Left lung (tissue), 10 donors: ENCODE data around the gene MUC13. TPM values are rescaled to one million over a fixed set of nuclear protein-coding genes. Genes with fewer than 3 reads are reported as not detected.
"Not testable (repeated sequence)": the region's sequence is repeated elsewhere in the genome, so short reads cannot be mapped to it uniquely, and the experiment has no call there.

Source experiments
- ATAC-seq: fragments of 200-7000 bp; cut with Tn5 transposase; one replicate; pipeline ENCODE4 v1.9.1; 2020; ENCODE audit warnings: moderate library complexity
- DNase-seq, 4 donors: peaks; one replicate each; pipeline ENCODE4 v3.0.0-alpha.2; 2013 to 2020
- H3K27ac ChIP-seq, 2 donors: fragments of 200-600 bp; sonication (generic) in 1 of 2; one replicate each; pipeline versions ENCODE4 v1.5.0 to v1.8.0; 2020 to 2021
- H3K27me3 ChIP-seq, 2 donors: fragments of 200-600 bp; sonication (generic) in 1 of 2; one replicate each; pipeline versions ENCODE4 v1.5.0 to v1.8.0; 2020 to 2021
- H3K36me3 ChIP-seq, 2 donors: fragments of 200-600 bp; sonication (generic) in 1 of 2; one replicate each; pipeline versions ENCODE4 v1.5.0 to v1.8.0; 2020 to 2021
- H3K4me1 ChIP-seq, 2 donors: fragments of 200-600 bp; one replicate each; pipeline ENCODE4 v1.8.0; 2021
- H3K4me3 ChIP-seq, 2 donors: fragments of 200-600 bp; sonication (generic) in 1 of 2; one replicate each; pipeline versions ENCODE4 v1.5.0 to v1.8.0; 2020 to 2021; ENCODE audit warnings: mild to moderate bottlenecking in 1 of 2
- H3K9me3 ChIP-seq, 2 donors: fragments of 200-600 bp; sonication (generic) in 1 of 2; one replicate each; pipeline versions ENCODE4 v1.5.0 to v1.8.0; 2020 to 2021
- CTCF ChIP-seq, 2 donors: fragments of 200-600 bp; sonication (generic) in 1 of 2; IDR thresholded peaks; one replicate each; pipeline versions ENCODE4 v1.5.0 to v1.8.0; 2021; ENCODE audit warnings: antibody characterized with exemption in 2 of 2
- intact Hi-C, 2 donors: fragments of 100-400 bp; cut with DNase I; formaldehyde crosslinking; loops; one replicate each; pipeline versions ENCODE4 v1.11.2 to v1.14.2; 2022
- polyA plus RNA-seq, 6 donors: library from polyadenylated mRNA; unstranded; fragments of 120-200 nt; gene quantifications; one replicate each; pipeline ENCODE4 v1.2.1, GENCODE V29; 2013; ENCODE audit not compliant: insufficient read length in 6 of 6
- total RNA-seq, 2 donors: library from RNA; stranded (reverse); fragmentation: NEBNext Ultra II Directional; extraction: Animal tissue kit (Norgen Biotek cat#: 25700); gene quantifications; one replicate each; pipeline ENCODE4 v1.2.1, GENCODE V29; 2021
- donor health status: DM: no; HTN: yes; CAD: no.
- donor health status: DM: no; HTN: no; CAD: no.

Gene MUC13
- total and polyA plus RNA-seq, 8 donors: 0.50 TPM; not detected in 7

- Histone ChIP-seq H3K36me3 (peaks cover 0 to under 1% of the 10 kb centered on the region in 2 donors), H3K4me3 (no peak overlapping the region), H3K9me3 (no peaks in the 10 kb centered on the region), H3K4me1 (no peaks in the 10 kb centered on the region), H3K27ac (no peak overlapping the region), H3K27me3 (no peaks in the 10 kb centered on the region)
- no peak for ATAC-seq
- DNase-seq: no peak
- TF ChIP-seq CTCF (IDR thresholded peaks at IDR 0.05): no peak
- intact Hi-C loops: no loop called here
Observed at GRCh38 chr3:124964387-124964786, 29.8 kb upstream of the MUC13 start.

- no peak for TF ChIP-seq CTCF (IDR thresholded peaks at IDR 0.05)
- no peaks in the 10 kb centered on the region for H3K27me3 ChIP-seq
- DNase-seq (no peak), ATAC-seq (no peak)
- H3K9me3 ChIP-seq: no peaks in the 10 kb centered on the region
- H3K27ac ChIP-seq: no peak overlapping the region
- H3K36me3 ChIP-seq: no peaks in the 10 kb centered on the region
- no peaks in the 10 kb centered on the region for H3K4me1 ChIP-seq
- no peak overlapping the region for H3K4me3 ChIP-seq
- intact Hi-C loops: no loop called here
Observed at GRCh38 chr3:124963755-124964154, 29.2 kb upstream of the MUC13 start.

- H3K27ac ChIP-seq: no peak overlapping the region
- intact Hi-C loops: no loop called here
- H3K27me3 ChIP-seq: no peaks in the 10 kb centered on the region
Observed at GRCh38 chr3:124962403-124962940, 27.9 kb upstream of the MUC13 start.

GRCh38 chr3:124960698-124961097 is 26.1 kb upstream of the MUC13 start:
- Histone ChIP-seq H3K4me1 (no peaks in the 10 kb centered on the region), H3K27me3 (no peaks in the 10 kb centered on the region), H3K9me3 (no peaks in the 10 kb centered on the region), H3K4me3 (no peak overlapping the region), H3K27ac (no peak overlapping the region), H3K36me3 (no peaks in the 10 kb centered on the region)
- TF ChIP-seq CTCF (IDR thresholded peaks at IDR 0.05): no peak
- DNase-seq (no peak), ATAC-seq (no peak)
- intact Hi-C loops: no loop called here

More at GRCh38 chr3:124962403-124962940, 27.9 kb upstream of the MUC13 start:
- Histone ChIP-seq H3K4me3 (no peak overlapping the region), H3K9me3 (no peaks in the 10 kb centered on the region), H3K36me3 (no peaks in the 10 kb centered on the region), H3K4me1 (no peaks in the 10 kb centered on the region)
- ATAC-seq (no peak), DNase-seq (no peak)
- TF ChIP-seq CTCF (IDR thresholded peaks at IDR 0.05): no peak

- ATAC-seq: no peak
- H3K27ac ChIP-seq: no peak overlapping the region
- no peak for TF ChIP-seq CTCF (IDR thresholded peaks at IDR 0.05)
- no peaks in the 10 kb centered on the region for H3K9me3 ChIP-seq
- no peak for DNase-seq
- no peaks in the 10 kb centered on the region for H3K4me1 ChIP-seq
- no peaks in the 10 kb centered on the region for H3K36me3 ChIP-seq
- intact Hi-C loops: no loop called here
- no peak overlapping the region for H3K4me3 ChIP-seq
- no peaks in the 10 kb centered on the region for H3K27me3 ChIP-seq
Observed at GRCh38 chr3:124960105-124960504, 25.6 kb upstream of the MUC13 start.

- H3K36me3 ChIP-seq, DNase-seq, intact Hi-C loops, H3K4me1 ChIP-seq, ATAC-seq, H3K27me3 ChIP-seq, H3K4me3 ChIP-seq, H3K9me3 ChIP-seq, H3K27ac ChIP-seq: not testable (repeated sequence)
Observed at GRCh38 chr3:124957951-124958350, 23.4 kb upstream of the MUC13 start.
